Stimulated activated CD4-positive, alpha-beta T cell treated with anti-CD3 and anti-CD28 coated beads, Interleukin-1b, Interleukin-23, amount 100 ng/mL, for 4 hours (primary cell): ENCODE measurements around the gene ELFN1.

Source experiments
- DNase-seq, 2 donors: peaks; one replicate each; pipeline ENCODE4 v3.0.0-alpha.2; 2020; ENCODE audit warnings: low read depth in 2 of 2

ELFN1 gene

DNA sequence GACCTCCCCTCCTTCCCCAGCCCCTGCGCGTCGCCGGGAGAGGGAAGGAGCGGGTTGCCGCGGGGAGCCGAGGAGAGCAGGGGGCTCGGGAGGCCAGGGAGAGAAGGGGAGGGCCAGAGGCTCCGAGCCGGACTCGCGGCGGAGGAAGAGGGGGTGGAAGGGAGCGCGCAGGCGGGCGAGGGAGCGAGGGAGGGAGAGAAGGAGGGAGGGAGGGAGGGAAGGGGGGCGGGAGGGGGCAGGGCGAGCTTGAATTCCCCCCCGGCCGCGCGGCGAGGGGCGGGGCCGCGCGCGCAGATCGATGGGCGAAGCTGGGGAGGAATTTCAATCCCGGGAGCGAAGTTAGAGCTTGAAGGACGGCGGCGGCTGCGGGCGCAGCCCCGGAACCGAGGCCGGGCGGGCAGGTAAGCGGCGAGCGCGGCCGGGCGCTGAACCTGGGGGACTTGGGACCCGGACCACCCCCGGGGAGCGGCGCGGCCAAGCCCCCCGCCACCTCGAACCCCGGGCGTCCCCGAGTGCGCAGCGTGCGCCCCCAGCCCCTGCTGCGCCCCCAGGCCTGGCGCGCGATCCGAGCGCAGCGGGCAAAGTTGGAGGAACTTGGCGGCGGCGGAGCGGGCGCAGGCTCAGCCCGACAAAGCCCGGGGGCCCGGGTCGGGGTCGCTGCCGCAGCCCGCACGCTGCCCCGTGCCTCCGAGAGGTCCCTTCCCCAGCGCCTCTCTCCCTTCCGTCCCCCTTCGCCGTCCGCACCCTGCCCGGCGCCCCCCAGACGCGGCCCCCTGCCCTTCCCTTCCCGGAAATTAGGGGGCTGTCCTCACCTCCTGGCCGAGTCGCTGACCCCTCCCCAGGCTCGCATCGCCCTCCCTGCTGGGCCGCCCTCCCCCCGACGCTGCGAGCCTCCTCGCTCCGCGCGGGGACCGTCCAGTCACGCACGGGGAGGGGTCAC is at the start of gene ELFN1:
ELFN1 (plus strand) TSS at position 324 of the 940 bp plus-strand sequence. CDS start 74,320 bp downstream, outside the sequence.
- DNase-seq, result no peak

GRCh38 chr7:1620835-1621234 is 49.2 kb upstream of the ELFN1 start:
- DNase-seq, result no peak

DNA sequence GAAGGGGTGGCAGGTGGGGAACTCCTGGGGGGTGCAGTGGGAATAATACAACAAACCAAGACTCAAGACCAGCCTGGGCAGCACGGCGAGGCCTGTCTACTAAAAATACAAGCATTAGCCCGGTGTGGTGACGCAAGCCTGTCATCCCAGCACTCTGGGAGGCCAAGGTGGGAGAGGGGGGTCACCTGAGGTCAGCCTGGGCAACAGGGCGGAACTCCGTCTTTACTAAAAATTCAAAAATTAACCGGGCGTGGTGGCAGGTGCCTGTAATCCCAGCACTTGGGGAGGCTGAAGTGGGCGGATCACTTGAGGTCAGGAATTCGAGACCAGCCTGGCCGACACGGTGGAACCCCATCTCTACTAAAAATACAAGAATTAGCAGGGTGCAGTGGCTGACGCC is 48.4 kb upstream of the ELFN1 start:
- no peak for DNase-seq

DNA sequence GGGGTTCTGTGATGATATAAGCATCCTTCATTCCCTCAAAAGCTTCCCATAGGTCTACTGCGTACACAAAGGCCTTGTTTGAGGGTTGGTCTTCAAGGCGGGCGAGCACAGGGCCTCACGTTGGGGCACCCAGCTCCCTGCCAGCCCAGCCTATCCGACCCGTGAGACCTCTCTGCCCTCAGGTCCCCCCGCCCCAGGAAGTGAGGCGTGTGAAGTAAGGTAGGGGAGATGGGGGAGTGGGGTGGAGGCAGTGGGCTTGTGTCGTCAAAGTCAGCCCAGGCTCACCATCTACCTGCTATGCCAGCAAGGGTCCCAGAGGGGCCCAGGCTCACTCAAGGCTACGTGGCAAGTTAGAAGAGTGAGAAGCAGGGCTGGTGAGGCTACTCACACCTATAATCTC is 47.6 kb upstream of the ELFN1 start:
- no peak for DNase-seq

GRCh38 chr7:1623810-1624209 is 46.3 kb upstream of the ELFN1 start:
- DNase-seq, result no peak

- DNase-seq, result no peak
Observed at GRCh38 chr7:1624999-1625927, 44.8 kb upstream of the ELFN1 start.

DNA sequence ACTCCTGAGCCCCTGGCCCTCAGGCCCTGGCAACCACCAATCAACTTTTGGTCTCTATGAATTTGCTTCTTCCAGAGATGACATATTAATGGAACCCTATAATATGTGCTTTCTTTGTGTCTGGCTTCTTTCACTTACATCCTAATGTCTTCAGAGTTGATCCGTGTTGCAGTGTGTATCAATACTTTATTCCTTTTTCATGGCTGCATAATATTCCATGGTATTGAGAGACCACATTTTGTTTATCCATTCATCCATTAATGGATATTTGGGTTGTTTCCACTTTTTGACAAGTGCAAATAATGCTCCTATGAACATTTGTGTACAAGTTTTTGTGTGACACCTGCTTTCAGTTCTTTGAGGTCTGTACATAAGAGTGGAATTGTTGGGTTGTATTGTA is 43.3 kb upstream of the ELFN1 start:
- no peak for DNase-seq

DNA sequence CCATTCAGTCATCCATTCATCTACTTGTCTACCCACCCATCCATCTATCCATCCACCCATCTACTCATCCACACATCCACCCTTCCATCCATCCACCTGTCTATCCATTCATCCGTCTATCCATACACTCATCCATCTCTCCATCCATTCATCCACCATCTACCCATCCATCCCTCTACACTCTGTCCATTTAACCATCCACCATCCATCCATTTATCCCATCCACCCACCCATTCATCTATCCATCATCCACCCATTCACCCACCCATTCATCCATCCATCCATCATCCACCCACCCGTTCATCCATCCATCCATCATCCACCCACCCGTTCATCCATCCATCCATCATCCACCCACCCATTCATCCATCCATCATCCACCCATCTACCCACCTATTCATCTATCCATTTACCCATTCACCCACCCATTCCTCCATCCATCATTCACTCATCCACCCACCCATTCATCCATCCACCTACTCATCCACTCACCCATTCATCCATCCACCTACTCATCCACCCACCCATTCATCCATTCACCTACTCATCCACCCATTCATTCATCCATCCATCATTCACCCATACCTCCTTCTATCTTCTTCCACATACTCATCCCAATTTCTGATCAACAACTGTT is 39.3 kb upstream of the ELFN1 start:
- no peak for DNase-seq

GRCh38 chr7:1631678-1632077 is 38.4 kb upstream of the ELFN1 start:
- DNase-seq, result no peak

DNA sequence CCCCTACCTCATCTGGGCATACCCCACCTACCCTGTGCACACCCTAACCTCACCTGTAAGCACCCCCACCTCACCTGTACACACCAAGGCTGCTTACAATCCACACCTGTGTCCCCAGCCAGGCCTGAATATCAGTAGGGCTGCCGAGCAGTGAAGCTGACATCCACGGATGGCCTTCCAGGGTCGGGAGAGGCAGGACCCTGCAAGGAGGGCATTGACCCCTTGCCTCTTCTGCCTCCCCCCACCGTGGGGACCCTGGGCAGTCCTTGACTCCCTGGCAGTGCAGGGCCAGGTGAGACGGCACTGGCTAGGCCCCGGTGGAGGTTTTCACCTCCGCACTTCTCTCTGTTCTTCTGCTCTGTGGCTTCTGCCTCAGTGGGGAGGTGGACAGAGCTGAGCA is 37.6 kb upstream of the ELFN1 start:
- DNase-seq, result no peak

DNA sequence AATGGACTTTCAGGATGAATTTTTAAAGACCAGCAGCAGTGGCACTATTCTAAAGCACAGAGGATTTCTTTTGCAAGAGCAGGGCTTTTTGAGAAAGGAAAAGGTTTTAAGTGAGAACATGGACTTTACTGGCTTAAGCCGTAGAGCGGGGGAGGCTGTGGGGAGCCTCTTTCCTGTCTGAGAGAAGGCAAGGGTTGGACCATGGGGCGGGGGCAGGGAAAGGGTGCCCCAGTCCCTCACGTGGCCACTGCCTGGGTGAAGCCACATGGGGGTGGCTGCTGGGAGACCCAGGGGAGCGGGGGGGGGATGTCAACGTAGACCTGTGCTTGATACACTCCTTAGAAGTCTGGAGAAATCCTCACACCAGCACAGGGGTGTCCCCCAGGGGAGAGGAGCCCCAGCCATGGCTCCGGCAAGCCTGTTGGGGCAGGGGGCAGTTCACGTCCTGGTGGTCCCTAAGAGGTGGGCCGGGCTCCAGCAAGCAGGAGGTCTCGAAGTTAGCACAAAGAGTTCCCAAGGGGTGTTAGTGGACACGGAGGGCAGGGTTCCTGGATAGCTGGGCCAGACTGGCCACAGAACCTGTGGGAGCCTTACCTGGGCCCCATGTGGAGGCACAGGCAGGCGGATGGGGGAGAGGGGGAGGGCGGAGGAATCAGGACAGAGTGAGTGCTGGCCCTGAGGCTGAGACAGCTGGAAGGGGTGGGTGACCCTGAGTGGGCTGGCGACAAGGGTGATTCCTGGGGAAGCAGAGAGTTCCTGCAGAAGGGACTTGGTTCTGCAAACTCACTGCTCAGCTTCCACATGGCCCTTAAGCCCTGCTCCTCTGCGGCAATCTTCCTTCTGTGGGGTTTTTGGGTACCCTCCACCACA is 36.9 kb upstream of the ELFN1 start:
- no peak for DNase-seq

- DNase-seq, result no peak
Observed at GRCh38 chr7:1635401-1635800, 34.7 kb upstream of the ELFN1 start.

- DNase-seq, result no peak
Observed at GRCh38 chr7:1637155-1637554, 32.9 kb upstream of the ELFN1 start.

GRCh38 chr7:1638215-1638661 is 31.8 kb upstream of the ELFN1 start:
- no peak for DNase-seq

DNA sequence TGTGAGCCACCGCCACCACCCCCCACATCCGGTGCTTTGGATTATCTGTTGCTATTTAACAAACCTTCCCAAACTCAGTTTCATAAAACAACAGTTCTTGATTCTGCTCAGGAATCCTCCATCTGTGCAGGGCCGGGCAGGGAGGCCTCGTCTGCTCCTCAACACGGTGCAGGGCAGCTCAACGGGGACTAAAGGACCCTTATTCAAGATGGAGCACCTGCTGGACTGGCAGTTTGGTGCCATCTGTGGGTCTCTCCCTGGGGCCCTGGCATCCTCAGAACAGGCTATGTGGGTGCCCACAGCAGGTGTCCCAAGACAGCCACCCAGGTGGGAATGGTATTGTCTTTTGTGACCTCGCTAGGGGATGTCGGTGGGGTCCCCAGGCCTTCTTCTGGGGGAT is 31.0 kb upstream of the ELFN1 start:
- DNase-seq, result no peak

GRCh38 chr7:1639532-1640175 is 30.4 kb upstream of the ELFN1 start:
- DNase-seq, result no peak

- no peak for DNase-seq
Observed at GRCh38 chr7:1640376-1641172, 29.5 kb upstream of the ELFN1 start.

DNA sequence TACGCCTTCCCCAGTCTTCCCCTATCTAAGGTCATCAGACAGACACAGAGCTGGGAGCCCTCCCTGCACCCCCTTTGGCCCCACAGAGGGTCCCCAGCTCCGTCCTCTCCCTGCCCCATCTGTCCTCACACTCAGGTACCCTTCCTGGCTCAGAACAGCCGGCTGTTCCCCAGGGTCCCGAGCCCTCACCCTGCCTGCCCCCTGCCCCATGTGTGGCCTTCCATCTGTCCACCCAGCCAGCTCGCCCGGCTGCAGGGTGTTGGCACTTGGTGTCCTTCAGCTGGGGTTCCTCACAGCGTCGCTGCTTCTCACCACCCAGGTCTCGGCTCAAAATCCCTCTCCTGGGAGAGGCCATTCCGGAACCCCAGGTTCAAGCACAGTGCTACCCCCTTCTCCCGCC is 28.9 kb upstream of the ELFN1 start:
- DNase-seq, result no peak

DNA sequence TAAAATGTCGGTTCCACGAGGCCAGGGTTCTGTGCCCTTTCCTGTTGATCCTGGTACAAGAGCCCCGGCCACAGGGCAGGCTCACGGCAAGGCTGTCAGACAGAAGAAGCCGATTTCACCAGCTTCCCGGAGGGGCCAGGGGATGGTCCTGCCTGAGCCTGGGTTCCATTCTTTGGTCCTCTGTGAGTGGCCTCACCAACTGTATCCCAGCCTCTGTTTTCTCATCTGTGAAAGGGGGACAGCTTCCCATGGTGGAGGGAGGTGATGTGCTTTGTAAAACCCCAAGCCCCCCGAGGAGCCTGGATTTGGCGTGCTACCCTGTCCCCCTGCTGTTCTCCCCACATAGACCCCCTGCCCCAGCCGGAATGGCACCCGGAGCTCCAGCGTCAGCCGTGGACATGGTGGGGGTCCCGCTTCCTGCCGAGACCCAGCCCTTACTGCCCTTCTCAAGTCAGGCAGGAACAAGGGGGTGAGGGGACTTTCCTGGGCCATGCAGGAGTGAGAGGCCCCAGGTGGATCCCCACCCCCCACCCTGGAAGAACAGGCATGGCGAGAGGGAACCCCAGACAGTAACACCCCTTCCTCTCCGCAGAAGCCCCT is 28.3 kb upstream of the ELFN1 start:
- DNase-seq, result no peak
